ENCODE results near the gene KLC1.
A peak's percentile ranks its signal among the peaks of the same experiment; 100 is the strongest.

Gene KLC1

DNA sequence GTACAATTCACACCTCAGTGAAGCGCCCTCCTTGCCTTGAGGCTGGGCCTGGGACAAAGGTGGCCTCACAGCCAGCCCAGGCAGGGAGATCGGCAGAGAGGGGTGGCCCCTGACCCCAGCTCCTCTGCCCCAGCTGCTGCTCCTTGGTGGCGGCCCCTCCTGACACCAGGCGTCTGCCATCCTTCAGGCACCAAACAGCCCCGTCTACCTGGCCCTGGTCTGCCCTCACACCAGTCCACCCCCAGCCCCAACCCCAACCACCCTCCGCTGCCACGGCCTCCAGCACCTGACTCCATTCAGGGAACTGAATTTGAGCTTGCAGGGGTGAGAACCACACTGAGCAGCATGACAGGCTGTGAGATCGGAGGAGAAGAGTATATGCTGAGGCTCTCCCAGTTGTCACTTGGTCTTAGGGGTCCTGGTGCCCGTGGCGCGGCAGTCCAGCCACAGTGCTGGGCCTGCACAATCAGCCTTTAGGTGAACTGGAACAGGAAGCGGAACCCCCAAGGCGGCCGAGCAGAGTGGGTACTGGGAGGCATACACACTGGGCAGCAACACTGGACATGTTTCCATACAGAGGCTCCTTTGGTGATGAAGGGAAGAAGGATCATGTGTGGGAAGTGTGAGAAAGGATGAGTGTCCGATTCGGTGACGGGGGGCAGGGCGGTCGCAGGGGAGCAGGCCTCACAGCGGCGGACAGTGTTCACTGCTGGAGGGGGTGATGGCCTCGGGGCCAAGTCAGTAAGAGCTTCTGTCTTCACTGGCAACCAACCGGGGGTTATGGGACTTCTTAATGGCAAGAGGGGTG is 105.3 kb downstream of the KLC1 start:
- DNase-seq (ENCODE audit: low read depth in 2 of 2), result no peak

DNA sequence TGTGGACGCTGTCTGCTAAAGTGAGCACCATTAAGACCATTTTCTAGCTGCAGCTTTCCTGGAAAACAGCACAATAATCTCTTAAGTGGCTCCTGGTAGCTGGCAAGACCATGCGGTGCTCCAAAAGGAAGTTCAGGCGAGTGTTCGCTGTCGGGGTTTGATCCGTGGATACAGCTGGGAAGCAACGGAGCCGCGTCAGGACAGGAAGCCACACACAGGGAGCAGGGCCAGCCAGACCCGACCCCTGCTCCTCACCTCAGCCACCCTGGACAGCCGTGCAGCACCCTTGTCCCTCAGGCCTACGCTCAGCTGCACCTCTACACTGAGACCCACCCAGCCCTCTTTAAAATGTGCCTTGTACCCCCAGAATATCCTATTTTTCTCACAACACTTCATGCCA is 106.0 kb downstream of the KLC1 start:
- no peak for DNase-seq (ENCODE audit: low read depth in 2 of 2)

DNA sequence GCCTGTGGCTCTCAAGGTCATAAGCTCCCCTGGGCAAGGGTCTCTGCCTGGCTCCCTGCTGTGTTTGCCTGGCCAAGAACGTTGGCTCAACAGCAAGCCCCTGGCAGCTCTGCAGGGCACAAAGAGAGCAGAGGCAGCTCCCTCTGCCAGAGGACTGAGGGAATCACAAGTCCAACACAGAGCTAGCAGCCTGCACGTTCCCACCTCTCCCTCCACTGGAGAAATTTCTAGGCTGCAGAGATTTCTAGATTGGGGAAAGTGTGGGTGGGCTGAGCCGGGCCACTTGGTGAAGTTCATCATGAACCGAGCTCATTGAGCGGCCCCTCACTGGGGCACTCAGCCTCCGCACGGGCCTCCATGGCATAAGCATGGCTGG is 106.4 kb downstream of the KLC1 start:
- no peak for DNase-seq (ENCODE audit: low read depth in 2 of 2)

DNA sequence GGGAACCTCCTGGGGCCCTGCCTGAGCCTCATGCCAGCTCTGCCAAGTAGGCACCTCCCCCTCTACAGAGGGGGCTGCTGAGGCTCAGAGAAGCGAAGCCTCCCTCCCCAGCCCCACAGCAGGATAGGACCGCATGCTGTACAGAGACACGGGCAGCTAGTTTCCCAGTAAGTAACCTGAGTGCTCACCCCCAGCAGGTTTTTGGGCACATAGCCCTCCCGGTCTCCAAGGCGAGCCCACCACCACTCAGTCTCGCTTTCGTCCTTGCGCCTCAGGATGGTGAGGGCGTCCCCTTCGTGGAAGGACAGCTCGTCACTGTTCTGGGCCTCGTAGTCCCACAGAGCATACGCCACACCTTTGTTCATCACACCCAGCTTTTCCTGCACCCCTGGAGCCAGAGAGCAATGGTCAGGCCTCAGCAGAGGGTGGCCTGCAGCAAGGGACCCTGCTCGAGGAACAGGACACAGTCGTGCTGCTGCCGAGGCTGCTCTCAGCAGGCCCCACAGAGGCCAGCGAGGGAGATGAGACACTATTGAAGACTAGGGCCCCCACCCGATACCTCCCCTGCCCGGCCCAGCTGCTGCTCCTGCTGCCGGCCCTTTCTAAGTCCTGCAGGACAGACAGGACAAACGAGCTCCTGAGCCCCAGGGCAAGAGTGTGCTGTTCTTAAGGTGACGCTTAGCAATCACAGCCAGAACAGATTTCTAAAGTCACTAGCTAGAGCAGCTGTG is 107.0 kb downstream of the KLC1 start:
- DNase-seq (ENCODE audit: low read depth in 2 of 2), result no peak

DNA sequence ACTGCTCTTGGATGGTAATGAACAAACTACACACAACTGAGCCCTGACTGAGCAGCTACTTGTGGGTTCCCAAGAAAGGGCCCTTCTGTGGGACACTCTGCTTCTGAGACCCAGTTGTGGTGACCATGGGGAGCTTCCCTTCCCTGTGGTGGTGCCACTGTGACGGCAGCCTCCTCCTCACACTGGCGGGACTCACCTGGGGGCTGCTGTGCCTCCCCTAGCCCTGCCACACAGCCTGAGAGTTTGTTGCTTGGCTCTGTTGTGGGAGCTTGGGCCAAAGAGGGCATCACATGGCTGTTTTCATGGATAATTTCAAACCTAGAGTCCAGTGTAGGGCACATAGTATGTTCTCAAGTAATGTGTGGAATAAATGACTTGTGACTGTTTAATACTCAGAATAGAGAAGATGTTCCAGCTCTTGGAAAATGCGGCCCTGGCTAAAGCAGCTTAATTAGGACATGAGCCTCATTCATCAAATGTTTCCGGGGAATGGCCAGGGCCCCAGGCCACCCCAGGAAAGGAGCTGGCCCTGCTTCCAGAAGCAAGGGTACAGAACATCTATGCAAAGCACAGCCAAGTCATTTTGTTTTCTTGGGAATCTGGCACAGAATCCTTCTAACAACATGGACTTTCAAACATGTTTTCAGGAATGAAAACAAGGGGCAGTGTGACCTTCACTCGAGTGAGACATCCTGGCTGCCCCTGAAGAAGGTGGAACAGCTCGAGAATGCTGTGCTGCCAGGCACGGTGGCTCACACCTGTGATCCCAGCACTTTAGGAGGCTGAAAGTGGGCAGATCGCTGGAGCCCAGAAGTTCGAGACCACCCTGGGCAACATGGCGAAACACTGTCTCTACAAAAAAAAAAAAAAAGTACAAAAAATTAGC is 107.8 kb downstream of the KLC1 start:
- no peak for DNase-seq (ENCODE audit: low read depth in 2 of 2)

DNA sequence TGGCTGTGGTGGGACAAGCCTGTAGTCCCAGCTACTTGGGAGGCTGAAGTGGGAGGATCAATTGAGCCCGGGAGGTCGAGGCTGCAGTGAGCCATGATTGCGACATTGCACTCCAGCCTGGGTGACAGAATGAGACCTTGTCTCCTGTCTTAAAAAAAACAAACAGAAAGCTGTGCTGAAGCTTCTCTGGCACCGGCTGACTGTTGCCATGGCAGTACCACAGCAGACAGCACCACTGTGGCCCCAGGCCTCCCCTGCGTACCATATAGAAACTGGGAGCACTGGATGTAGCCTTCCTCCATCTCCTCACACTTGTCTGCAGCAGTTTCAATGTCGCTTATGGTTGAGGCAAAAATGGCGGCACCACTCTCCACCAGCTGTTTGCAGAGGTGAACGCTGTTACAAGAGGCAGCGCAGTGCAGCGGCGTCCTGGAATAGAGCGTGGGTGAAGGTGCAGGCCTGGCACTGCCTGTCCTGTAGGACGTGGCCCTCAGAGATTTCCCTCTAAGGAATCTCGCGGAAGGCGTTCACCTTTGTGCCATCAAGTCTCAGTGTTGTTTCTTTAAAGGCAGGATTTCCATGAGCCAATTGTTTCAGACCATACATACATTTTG is 108.5 kb downstream of the KLC1 start:
- no peak for DNase-seq (ENCODE audit: low read depth in 2 of 2)

DNA sequence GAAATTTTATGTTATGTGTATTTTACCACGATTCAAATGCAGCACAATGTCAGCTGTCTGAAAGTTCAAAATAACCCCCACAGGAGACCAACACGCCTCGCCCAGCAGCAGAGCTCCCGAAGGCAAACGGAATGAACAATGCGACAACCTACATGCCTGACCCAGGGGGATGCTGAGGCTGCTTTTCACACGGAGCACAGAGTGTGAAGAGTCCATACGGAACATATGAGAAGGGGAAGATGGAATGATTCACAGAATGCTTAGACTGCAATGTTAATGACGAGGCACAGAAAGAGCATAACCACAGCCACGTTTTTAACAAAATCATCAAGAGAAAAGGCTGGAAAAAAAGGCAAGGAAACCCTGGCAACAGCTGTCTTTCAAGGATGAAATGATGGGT is 109.2 kb downstream of the KLC1 start:
- DNase-seq (ENCODE audit: low read depth in 2 of 2), result no peak

DNA sequence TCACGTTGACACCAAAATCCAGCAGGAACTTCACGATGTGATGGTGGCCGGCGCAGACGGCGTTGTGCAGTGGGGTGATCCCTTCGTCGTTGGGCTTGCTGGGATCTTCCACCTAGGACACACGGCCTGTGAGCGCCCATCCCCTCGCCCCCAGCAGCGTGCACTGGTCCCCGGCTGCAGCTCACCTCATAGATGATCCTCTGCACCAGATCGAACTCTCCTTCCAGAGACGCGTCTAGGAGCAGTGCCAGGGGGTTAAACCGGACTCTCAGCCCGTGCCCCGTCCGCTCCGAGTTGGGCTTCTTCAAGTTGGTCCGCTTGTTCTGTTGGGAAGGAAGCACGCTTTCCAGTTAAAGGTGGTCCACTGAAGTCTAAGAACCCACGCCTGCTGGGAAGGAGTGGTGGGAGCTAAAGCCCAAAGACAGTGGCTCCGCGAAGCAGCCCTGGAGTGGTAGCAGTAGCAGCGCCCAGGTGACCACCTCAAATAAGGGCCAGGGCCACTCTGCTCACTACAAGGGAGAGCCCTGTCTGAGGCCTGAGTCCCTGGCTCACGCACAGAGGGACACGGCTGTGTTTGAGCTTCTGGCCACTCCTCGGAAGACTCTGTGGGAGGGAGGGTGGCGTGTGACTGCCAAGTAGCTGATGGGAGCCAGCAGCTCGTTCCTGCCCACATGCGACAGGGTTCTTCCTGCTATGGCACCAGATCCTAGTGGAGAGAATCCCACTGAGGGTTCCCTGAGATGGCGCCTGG is 109.9 kb downstream of the KLC1 start:
- no peak for DNase-seq (ENCODE audit: low read depth in 2 of 2)

DNA sequence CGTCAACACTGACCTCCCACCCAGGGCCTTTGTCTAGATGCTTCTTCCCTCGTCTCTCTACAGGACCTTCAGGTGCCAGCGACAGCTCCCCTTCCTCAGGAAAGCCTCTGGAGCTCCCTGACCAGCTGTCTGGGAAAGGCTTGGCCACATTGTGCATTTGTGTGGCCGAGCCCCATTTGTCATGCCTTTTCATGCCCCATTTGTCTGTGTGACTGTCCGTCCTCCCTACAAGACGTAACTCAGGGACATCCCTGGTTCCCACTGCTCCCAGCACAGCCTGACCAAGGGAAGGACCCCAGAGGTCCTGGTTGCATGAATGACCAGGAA is 110.4 kb downstream of the KLC1 start:
- DNase-seq (ENCODE audit: low read depth in 2 of 2), result no peak

DNA sequence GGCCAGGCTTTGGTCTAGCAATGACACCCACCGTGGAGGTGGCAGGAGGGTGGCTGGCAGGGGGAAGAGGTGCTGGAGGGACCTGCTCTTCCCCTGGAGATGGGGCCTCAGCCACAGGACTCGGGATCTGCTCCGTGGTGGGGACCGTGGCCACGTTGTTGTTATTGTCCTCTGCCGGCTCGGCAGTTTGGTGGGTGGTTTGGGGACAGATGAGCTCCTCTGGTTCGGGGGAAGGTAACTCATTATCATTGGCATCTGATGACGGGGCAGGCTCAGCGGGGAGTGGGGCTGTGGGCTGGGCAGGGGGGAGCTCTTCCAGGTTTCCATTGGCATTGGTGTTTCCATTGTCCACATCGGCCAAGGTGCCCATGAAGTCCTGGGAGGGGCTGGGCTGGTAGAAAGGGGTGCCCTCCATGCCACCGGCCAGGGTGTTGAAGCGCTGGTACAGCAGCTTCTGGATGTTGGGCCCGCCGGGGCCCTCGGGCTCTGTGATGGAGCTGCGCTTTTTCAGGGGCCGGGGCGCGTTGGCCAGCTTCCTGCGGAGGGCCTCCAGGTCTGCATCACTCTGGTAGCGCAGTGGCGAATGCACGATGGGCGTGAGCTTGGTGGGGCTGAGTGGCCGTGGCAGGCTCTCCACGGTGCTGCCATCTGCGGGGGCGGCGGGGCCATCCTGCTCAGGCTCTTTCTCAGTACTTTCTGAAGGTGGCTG is 110.9 kb downstream of the KLC1 start:
- no peak for DNase-seq (ENCODE audit: low read depth in 2 of 2)

DNA sequence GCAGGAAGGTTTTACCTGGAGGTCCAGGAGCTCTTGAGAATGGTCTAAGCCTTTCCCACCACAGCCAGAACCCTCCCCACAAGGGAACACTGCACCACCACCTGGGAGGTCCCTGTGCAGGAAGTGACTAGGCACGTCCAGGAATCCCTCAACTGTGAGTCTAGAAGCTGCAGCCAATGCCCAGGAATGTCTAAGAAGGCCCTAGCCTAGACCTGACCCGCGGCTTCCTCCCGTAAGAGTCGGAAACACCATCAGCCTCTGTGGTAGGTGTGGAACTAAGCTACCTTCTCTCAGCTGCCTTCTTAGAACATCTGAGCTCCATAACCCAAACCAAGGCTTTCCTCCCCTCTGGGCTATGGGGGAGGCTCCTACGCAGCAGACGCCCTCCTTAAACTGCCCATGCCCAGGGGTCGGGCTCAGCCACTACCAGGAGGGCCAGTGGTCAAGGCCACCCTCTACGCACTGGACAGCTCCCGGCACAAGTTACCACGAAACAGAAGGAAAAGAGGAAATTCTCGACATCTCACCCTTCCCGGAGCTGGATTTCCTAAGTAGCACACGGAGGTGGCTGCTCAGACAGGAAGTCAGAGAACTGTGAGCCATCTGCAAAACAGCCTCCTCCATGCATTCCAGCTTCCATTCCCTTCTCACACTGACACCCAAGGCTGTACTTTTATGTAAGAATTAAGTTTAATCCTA is 112.1 kb downstream of the KLC1 start:
- no peak for DNase-seq (ENCODE audit: low read depth in 2 of 2)

DNA sequence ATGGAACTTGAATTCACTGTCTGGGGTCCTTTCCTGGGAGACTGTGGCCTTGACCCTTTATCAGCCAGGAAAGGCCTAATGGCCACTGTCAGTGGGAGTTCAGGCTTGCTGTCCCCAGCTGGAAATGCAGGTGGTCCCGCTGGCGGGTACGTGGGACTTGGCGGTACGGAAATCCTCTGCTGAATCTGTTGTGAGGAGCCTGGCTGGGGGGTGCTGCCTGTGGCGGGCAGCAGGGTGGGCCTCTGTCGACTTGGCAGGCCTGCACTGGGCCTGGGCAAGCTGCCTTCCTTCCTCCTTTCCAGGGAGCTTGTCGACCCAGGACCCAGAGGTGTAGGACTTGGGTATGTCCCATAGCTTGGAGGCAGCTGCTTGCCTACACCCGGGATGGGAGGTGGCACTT is 112.9 kb downstream of the KLC1 start:
- no peak for DNase-seq (ENCODE audit: low read depth in 2 of 2)

DNA sequence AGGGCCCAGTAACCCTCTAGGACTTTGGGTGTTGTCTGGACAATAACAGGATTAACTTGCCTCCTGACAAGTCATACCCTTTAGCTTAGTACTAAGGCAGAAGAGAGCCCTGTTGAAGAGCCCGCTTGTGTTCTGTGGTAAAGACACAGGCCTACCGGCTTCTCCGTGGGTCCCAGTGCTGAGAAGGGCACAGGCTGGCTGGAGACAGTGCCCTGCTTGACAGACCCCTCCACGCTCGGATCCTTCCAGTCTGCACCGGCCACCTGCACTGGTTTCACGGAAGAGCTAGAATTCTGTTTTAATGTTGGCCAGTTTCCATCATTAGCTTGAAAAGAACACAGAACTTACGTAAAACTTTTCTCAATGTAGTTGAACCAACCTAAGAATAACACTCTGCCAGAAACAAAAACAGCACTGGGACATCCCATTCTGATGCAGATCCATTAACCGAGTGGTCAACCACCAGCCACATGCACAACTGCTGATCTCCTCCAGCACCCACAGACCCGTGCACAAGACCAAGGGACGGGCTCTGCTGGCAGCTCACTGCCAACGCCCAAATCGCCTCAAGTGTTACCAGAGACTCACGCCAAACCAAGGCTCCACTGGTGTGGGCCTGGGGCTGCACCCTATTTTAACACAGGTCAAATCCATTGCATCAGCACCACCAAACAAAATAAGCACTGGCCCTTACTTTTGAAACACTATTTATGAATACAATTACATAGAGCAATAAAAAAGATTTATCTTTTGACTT is 113.7 kb downstream of the KLC1 start:
- no peak for DNase-seq (ENCODE audit: low read depth in 2 of 2)

DNA sequence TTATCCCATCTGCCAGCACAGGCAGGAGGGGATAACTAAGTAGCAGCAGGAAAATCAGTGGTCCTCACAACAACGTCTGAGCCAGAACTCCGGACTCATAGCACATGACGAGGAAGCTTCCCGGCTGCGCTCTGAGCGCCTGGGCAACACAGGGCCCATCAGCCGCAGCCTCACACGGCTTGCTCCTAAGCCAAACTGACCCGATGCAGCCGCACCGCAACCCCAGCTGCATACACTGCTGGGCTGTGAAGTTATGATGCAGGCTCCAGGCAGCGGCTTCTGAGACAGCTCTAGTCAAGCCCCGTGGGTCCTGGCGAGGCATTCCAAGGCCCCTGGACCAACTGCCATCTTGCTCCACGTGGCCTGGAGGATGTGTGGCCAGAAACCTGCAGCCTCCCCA is 114.7 kb downstream of the KLC1 start:
- no peak for DNase-seq (ENCODE audit: low read depth in 2 of 2)

DNA sequence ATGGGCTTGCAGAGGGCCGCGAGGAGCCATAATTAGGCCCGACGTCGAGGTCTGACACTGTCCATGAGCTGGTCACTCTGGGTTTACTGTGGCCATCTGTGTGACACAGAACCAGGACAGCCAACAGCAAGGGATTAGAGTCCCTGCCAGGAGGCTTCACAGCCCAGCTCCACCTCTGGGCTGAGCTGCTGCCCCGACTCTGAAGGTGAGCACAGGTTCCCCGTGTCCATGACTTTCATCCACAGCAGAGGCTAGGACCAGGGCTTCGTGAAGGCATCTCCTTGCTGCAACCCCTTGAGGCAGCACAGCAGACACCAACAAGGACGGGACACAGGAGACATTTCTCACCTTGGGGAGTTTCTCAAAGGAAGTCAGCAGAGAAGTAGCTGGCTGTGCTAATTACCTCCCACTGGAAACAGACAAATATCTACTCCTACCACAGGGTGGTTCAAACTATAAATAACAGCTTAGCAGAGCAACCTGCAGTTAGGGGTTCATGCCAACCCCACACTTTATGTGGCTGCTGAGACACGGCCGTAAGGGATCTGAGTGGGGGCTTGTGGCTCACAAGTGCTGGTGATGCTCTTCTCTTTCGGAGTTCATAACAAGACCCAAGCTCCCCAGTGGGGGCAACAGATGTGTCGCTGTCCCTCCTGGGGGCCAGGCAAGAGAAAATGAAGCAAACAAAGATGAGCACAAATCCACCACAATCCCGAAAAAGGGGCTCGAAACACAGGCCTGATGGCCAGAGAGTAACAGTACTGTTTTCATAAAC is 115.8 kb downstream of the KLC1 start:
- DNase-seq (ENCODE audit: low read depth in 2 of 2), result no peak

DNA sequence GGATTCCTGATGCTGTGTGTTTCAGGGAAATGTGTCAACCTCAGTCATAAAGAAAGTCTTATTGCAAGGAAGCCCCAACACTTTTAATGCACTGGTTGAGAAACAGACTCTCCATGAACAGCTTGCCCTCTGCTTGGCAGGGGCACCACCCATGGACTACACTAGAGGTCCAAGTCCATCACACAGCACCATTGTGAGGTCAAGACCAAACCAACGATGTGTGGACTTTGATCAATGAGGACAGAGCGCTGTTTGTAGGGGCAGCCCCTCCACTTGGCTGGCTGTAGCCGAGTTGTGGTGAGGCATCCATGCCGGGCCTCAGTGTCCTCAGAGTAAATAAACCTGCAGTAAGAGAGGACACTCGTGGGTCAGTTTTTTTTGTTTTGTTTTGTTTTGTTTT is 116.4 kb downstream of the KLC1 start:
- DNase-seq (ENCODE audit: low read depth in 2 of 2), result no peak

DNA sequence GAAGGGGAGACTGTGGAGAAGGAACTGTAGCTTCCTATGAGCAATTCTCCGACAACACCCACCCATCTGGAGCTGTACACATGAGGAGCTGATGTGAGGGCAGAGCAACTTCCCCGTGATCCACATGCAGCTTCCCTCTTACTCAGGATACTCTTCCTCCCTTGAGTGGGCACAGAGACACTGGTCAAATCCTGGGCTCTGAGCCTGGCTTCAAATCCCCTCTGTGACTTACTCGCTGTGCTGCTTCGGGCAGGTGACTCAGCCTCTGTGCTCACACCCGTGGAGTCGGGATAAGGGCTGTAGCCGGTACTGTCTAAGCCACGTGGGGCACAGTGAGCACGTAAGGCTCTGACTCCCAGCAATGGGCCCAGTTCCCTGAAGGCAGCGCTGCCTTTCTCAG is 117.7 kb downstream of the KLC1 start:
- no peak for DNase-seq (ENCODE audit: low read depth in 2 of 2)

DNA sequence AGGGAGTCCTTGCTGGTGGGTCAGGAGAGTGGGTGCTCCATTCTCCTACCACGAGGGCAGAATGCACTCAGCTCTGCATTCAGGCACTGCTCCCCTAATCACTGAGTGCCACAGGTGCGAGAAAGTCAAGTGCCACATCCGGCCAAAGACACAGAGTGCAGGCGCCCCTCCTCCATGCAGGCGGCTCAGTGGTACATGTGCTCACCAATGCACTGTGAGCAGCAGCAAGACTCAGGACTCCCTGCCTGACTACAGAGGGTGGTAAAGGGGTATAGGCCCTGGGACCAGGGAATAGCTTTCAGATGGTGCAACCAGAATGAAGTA is 119.5 kb downstream of the KLC1 start:
- peak; percentile 24 to 34 for DNase-seq (ENCODE audit: low read depth in 2 of 2)

DNA sequence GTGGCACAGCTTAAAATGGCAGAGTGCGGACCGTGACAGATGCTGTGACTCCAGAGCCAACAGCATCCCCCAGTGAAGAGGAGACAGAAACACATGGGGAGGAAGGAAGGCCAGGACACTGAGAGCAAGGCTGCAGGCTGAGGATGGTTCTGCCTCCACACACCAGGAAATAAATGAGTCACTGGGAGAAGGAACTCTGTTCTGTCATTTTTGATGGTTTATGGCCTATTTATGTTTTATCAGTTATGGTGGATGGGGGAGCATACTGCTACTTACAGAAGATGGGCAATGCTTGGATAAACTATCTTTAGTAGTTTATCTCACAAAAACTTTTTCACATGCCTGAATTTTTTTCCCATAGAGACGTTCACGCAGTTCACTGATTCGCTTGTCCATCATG is 120.4 kb downstream of the KLC1 start:
- DNase-seq (ENCODE audit: low read depth in 2 of 2), result no peak

Measured in stimulated activated CD4-positive, alpha-beta T cell treated with anti-CD3 and anti-CD28 coated beads, Interleukin-15, amount 100 ng/mL, for 48 hours (primary cell).